Body of pancreas (tissue), 4 donors: ENCODE results near the gene RDX. TPM values are rescaled to one million over a fixed set of nuclear protein-coding genes. Genes with fewer than 3 reads are reported as not detected.

Source experiments
- ATAC-seq: fragments of 150-250 bp; one replicate; pipeline ENCODE4 v1.9.1; 2016
- DNase-seq, 4 donors: peaks; one replicate each; pipeline ENCODE4 v3.0.0-alpha.2; 2019
- H3K27ac ChIP-seq, 4 donors: fragments of 200-600 bp; sonication (generic); 1 replicate in 3 of 4; 2 replicates in 1 of 4; pipeline versions ENCODE4 v1.5.1 to v1.6.1; 2016 to 2019; ENCODE audit warnings: mild to moderate bottlenecking in 1 of 4, mixed read lengths in 1 of 4, moderate library complexity in 1 of 4
- H3K27me3 ChIP-seq, 2 donors: fragments of 200-600 bp; sonication (generic); one replicate each; pipeline ENCODE4 v1.6.0; 2016; ENCODE audit warnings: mild to moderate bottlenecking in 1 of 2
- H3K36me3 ChIP-seq, 2 donors: fragments of 200-600 bp; sonication (generic); replicated peaks in 1 of 2; 2 replicates each; pipeline ENCODE4 v1.5.1; 2016; ENCODE audit warnings: low read depth in 2 of 2; ENCODE audit not compliant: insufficient read depth in 1 of 2
- H3K4me1 ChIP-seq: fragments of 200-600 bp; sonication (generic); one replicate; pipeline ENCODE4 v1.6.0; 2016
- H3K4me3 ChIP-seq, 2 donors: fragments of 200-600 bp; sonication (generic); 1 replicate in 1 of 2; 2 replicates in 1 of 2; pipeline ENCODE4 v1.5.1; 2016 to 2019
- H3K9me3 ChIP-seq, 3 donors: fragments of 200-600 bp; sonication (generic); 1 replicate in 2 of 3; 2 replicates in 1 of 3; pipeline ENCODE4 v1.5.1; 2016
- POLR2A ChIP-seq, 3 donors: fragments of 450-650 bp; IDR thresholded peaks; one replicate each; pipeline ENCODE4 v1.6.1; 2016; ENCODE audit warnings: antibody characterized with exemption in 3 of 3, mild to moderate bottlenecking in 2 of 3
- WGBS, 2 donors: methylation state at CpG; one replicate each; pipeline ENCODE4 v1.1.5; 2017; 5-methylcytosine and 5-hydroxymethylcytosine counted together
- intact Hi-C: fragments of 100-400 bp; cut with DNase I; formaldehyde crosslinking; loops from one replicate; pipeline ENCODE4 v1.15.1; 2023
- total RNA-seq, 2 donors: library from RNA; depleted of rRNA; stranded (reverse); fragments of >200 nt; gene quantifications; one replicate each; pipeline ENCODE4 v1.1.0, GENCODE V29; 2016
- TF ChIP-seq, protein P1 (sequence below), 7 experiments: fragments of 450-650 bp in 4 of 7; fragments of 200-600 bp in 3 of 7; sonication (generic) in 3 of 7; IDR thresholded peaks; one replicate each; pipeline ENCODE4 v1.5.1; 2016 to 2019; ENCODE audit warnings: antibody characterized with exemption in 7 of 7

Gene RDX
- total RNA-seq, 2 donors from 2014 or later = 43.8 TPM

- ATAC-seq = no peak
- H3K4me3 ChIP-seq = no peak overlapping the region
Measured at GRCh38 chr11:110317516-110317932, 21.1 kb upstream of the RDX start.

GRCh38 chr11:110314366-110315095 lies 18.1 kb upstream of the RDX start:
- ATAC-seq (no peak), DNase-seq (no peak)
- no peaks in the 10 kb centered on the region for H3K9me3 ChIP-seq
- 89 to 91% methylated on average over 9 of the region's 9 CpGs for WGBS, 2 donors
- no peaks in the 10 kb centered on the region for H3K36me3 ChIP-seq
- H3K4me3 ChIP-seq = no peak overlapping the region
- intact Hi-C loops = no loop called here
- no peaks in the 10 kb centered on the region for H3K27me3 ChIP-seq
- no peak overlapping the region for H3K27ac ChIP-seq
- TF ChIP-seq, protein P1, sequence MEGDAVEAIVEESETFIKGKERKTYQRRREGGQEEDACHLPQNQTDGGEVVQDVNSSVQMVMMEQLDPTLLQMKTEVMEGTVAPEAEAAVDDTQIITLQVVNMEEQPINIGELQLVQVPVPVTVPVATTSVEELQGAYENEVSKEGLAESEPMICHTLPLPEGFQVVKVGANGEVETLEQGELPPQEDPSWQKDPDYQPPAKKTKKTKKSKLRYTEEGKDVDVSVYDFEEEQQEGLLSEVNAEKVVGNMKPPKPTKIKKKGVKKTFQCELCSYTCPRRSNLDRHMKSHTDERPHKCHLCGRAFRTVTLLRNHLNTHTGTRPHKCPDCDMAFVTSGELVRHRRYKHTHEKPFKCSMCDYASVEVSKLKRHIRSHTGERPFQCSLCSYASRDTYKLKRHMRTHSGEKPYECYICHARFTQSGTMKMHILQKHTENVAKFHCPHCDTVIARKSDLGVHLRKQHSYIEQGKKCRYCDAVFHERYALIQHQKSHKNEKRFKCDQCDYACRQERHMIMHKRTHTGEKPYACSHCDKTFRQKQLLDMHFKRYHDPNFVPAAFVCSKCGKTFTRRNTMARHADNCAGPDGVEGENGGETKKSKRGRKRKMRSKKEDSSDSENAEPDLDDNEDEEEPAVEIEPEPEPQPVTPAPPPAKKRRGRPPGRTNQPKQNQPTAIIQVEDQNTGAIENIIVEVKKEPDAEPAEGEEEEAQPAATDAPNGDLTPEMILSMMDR (IDR thresholded peaks at IDR 0.05) = no peak
- TF ChIP-seq POLR2A (IDR thresholded peaks at IDR 0.05) = no peak
- peaks cover 13% of the 10 kb centered on the region for H3K4me1 ChIP-seq

More at GRCh38 chr11:110317516-110317932, 21.1 kb upstream of the RDX start:
- no peak for TF ChIP-seq POLR2A (IDR thresholded peaks at IDR 0.05)
- TF ChIP-seq, protein P1 (IDR thresholded peaks at IDR 0.05) = no peak
- Histone ChIP-seq H3K36me3 (no peaks in the 10 kb centered on the region), H3K27ac (no peak overlapping the region), H3K9me3 (no peaks in the 10 kb centered on the region), H3K4me1 (peaks cover 9% of the 10 kb centered on the region), H3K27me3 (no peaks in the 10 kb centered on the region)
- intact Hi-C loops = no loop called here
- no peak for DNase-seq
- WGBS, 2 donors = 12 to 17% methylated on average over 3 of the region's 3 CpGs

DNA sequence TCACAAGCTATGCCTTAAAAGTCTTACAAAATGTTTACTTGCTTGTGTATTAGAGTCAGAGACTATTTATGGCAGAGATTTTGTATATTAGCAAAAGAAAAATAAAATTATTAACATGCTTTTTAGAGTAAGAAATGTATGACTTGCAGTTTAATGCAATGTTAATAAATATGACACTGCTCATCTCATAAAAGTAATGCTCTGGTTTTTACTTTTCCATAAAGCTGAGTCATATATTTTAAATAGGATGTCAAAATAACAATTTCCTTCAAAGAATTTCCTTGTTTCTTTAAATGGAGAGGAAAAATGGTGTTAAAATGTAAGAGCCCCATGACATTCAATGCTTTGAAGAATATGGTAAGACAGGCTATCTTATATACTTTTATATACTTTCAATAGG lies 16.3 kb upstream of the RDX start:
- Histone ChIP-seq H3K4me1 (peaks cover 19% of the 10 kb centered on the region), H3K27ac (no peak overlapping the region), H3K9me3 (no peaks in the 10 kb centered on the region), H3K36me3 (no peaks in the 10 kb centered on the region), H3K4me3 (no peak overlapping the region), H3K27me3 (no peaks in the 10 kb centered on the region)
- DNase-seq = no peak
- TF ChIP-seq POLR2A (IDR thresholded peaks at IDR 0.05) = no peak
- TF ChIP-seq, protein P1 (IDR thresholded peaks at IDR 0.05) = no peak
- no peak for ATAC-seq
- intact Hi-C loops = no loop called here

DNA sequence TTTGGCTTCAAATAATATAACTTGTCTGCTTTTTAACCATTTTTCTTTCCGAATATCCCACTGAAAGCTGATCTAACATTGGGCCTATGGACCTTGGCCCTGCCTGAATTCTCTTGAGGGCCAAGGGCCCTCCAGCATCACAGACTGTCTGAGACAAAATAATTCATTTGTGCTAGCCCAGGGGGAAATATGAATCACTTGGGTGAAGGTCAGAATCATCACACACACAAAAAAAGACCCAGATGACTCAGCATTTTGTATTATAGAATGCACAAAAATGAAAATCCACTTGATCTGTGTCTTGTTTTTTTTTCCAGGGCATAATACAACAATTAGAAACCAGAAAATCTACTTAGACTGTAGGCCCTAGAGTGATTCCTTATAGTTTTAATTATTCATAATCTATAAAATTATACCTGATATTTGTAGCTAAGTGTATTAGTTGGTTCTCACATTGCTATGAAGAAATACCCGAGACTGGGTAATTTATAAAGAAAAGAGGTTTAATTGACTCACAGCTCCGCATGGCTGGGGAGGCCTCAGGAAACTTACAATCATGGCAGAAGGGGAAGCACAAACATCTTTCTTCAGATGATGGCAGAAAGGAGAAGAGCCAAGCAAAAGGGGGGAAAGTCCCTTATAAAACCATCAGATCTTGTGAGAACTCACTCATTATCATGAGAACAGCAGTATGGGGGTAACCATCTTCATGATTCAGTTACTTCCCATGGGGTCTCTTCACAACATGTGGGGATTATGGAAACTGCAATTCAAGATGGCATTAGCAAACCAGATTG lies 15.6 kb upstream of the RDX start:
- no peak for DNase-seq
- no peaks in the 10 kb centered on the region for H3K36me3 ChIP-seq
- ATAC-seq = no peak
- no peak for TF ChIP-seq POLR2A (IDR thresholded peaks at IDR 0.05)
- TF ChIP-seq, protein P1 (IDR thresholded peaks at IDR 0.05) = no peak
- H3K9me3 ChIP-seq = no peaks in the 10 kb centered on the region
- no peaks in the 10 kb centered on the region for H3K27me3 ChIP-seq
- peaks cover 25% of the 10 kb centered on the region for H3K4me1 ChIP-seq
- no peak overlapping the region for H3K27ac ChIP-seq
- intact Hi-C loops = no loop called here
- no peak overlapping the region for H3K4me3 ChIP-seq
- WGBS, 2 donors = 92 to 93% methylated on average over 3 of the region's 3 CpGs
